Measurements from ENCODE around the gene KLB.

The KLB gene

GRCh38 chr4:39363773-39364393, 42.8 kb upstream of the KLB start:
- peaks cover 77% of the 10 kb centered on the region for H3K79me2 ChIP-seq (ENCODE audit: insufficient read depth, low read length)
- no peak for TF ChIP-seq CTCF (IDR thresholded peaks at IDR 0.05; ENCODE audit: borderline replicate concordance, extremely low read depth, low read length, poor library complexity, severe bottlenecking)
- TF ChIP-seq EZH2 (IDR thresholded peaks at IDR 0.05; ENCODE audit: borderline replicate concordance, low read depth, low read length, severe bottlenecking): no peak
- no peaks in the 10 kb centered on the region for H3K9me3 ChIP-seq (ENCODE audit: insufficient read depth, low read length, severe bottlenecking)
- H3K27me3 ChIP-seq (ENCODE audit: insufficient read depth, low read length, poor library complexity): no peaks in the 10 kb centered on the region
- ATAC-seq (ENCODE audit: insufficient read depth, low read depth): no peak
- no peak overlapping the region for H2AFZ ChIP-seq (ENCODE audit: low read depth, low read length)
- H3K4me3 ChIP-seq (ENCODE audit: low read depth in 1 of 2, low read length in 2 of 2): peak overlapping the region in 1 of 2 experiments; percentile 41; a peak in 1 of 4 replicates
- peaks cover 40% of the 10 kb centered on the region for H3K4me1 ChIP-seq (ENCODE audit: insufficient read depth, low read length)
- no peak for DNase-seq
- H3K36me3 ChIP-seq (ENCODE audit: insufficient read depth, low read length): peaks cover 7% of the 10 kb centered on the region; the same call in 1 of the 2 replicates
- peaks cover 49% of the 10 kb centered on the region for H4K20me1 ChIP-seq (ENCODE audit: insufficient read depth, low read length)
- H3K9ac ChIP-seq (ENCODE audit: low read depth, low read length): no peak overlapping the region
- no peak overlapping the region for H3K27ac ChIP-seq (ENCODE audit: low read length)
- peak overlapping the region; percentile 84 for H3K4me2 ChIP-seq (ENCODE audit: insufficient read depth, low read length)

DNA sequence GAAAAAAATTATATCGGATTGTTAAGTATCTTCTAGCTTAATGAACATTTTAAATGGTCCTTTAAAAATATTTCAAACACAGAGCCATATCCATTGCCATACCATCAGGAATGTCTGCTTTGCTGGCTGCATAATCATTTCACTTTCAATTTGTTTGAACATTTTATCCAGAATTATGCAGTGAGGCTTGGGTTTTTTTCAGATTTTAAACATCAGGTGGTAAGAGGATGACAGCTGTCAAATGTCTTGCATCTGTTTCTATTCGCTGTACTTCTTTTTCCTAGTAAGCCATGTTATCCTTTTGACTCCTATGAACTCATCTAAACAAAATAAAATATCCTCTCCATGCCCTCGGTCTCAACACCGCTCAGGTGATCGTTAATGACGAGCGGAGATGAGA, 41.4 kb upstream of the KLB start:
- H3K4me3 ChIP-seq (ENCODE audit: low read depth in 1 of 2, low read length in 2 of 2): peak overlapping the region; percentile 77 to 78
- peaks cover 40% of the 10 kb centered on the region for H3K4me1 ChIP-seq (ENCODE audit: insufficient read depth, low read length)
- peak overlapping the region; percentile 84 for H3K4me2 ChIP-seq (ENCODE audit: insufficient read depth, low read length)
- no peak for TF ChIP-seq EZH2 (IDR thresholded peaks at IDR 0.05; ENCODE audit: borderline replicate concordance, low read depth, low read length, severe bottlenecking)
- no peak for TF ChIP-seq CTCF (IDR thresholded peaks at IDR 0.05; ENCODE audit: borderline replicate concordance, extremely low read depth, low read length, poor library complexity, severe bottlenecking)
- H3K9ac ChIP-seq (ENCODE audit: low read depth, low read length): peak overlapping the region; percentile 92
- H3K27me3 ChIP-seq (ENCODE audit: insufficient read depth, low read length, poor library complexity): no peaks in the 10 kb centered on the region
- peaks cover 63% of the 10 kb centered on the region for H3K79me2 ChIP-seq (ENCODE audit: insufficient read depth, low read length)
- peaks cover 44% of the 10 kb centered on the region; the same call in 1 of the 2 replicates for H4K20me1 ChIP-seq (ENCODE audit: insufficient read depth, low read length)
- no peaks in the 10 kb centered on the region for H3K9me3 ChIP-seq (ENCODE audit: insufficient read depth, low read length, severe bottlenecking)
- H3K27ac ChIP-seq (ENCODE audit: low read length): peak overlapping the region; percentile 90
- peak overlapping the region; percentile 93 for H2AFZ ChIP-seq (ENCODE audit: low read depth, low read length)
- peaks cover 7% of the 10 kb centered on the region; the same call in 1 of the 2 replicates for H3K36me3 ChIP-seq (ENCODE audit: insufficient read depth, low read length)
- ATAC-seq (ENCODE audit: insufficient read depth, low read depth) (peak; percentile 11; the same call in 1 of the 3 replicates), DNase-seq (no peak)

DNA sequence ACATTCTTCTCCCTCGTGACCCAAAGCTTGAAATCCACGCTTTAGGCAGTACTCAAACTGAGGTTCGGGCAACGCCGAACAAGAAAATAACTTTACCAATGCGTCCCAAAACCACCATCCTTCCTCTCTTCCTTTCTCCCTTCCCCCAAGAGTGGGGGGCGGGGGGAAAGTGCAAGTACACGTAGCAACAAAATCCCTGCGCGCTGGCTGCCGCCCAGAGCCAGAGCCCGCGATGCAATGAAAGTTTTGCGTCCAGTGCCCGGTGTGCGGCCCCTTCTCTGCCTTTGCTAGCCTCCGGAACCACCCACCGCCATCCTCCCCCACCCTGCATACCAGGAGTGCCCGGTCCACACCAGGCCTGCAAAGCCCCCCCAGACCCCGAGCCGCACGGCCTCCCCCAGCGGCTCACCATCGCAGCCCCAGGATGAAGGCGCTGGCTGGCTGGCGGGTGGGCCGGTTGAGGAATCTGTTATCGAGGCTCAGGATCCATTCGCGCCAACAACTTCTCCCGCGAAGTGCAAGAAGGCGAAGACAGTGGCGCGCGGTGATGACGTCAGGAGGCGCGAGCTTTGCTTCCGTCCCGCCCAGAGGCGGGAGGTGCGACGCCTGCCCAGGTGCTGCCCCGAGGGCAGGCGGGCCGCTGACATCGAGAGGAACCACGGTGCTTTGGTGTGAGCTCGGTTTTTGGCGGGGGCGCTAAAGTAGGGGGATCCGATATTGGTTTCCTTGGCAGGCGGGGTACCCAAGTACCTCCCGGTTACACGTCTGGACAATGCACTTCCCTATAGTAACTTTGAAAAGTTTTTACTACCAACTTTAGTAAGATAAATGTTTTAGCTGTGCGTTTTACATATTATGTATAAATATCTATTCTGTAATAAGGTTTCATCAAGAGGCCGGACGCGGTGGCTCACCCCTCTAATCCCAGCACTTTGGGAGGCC, 40.6 kb upstream of the KLB start, which contains the start of gene RFC1:
Gene RFC1 (minus strand): TSS at position 533 of the 942 bp plus-strand sequence. CDS start 121 bp downstream, at position 412.
- peaks cover 56% of the 10 kb centered on the region for H3K79me2 ChIP-seq (ENCODE audit: insufficient read depth, low read length)

More for the DNA sequence above, 40.6 kb upstream of the KLB start, which contains the start of gene RFC1:
- peak within 1 kb of the TSS; percentile 92 for H3K9ac ChIP-seq (ENCODE audit: low read depth, low read length)
- peaks cover 40% of the 10 kb centered on the region for H3K4me1 ChIP-seq (ENCODE audit: insufficient read depth, low read length)
- peak within 1 kb of the TSS; percentile 77 to 78 for H3K4me3 ChIP-seq (ENCODE audit: low read depth in 1 of 2, low read length in 2 of 2)
- peaks cover 7% of the 10 kb centered on the region; the same call in 1 of the 2 replicates for H3K36me3 ChIP-seq (ENCODE audit: insufficient read depth, low read length)
- H3K27ac ChIP-seq (ENCODE audit: low read length): peak within 1 kb of the TSS; percentile 90
- H3K4me2 ChIP-seq (ENCODE audit: insufficient read depth, low read length): peak within 1 kb of the TSS; percentile 84
- no peak for TF ChIP-seq CTCF (IDR thresholded peaks at IDR 0.05; ENCODE audit: borderline replicate concordance, extremely low read depth, low read length, poor library complexity, severe bottlenecking)
- no peak for TF ChIP-seq EZH2 (IDR thresholded peaks at IDR 0.05; ENCODE audit: borderline replicate concordance, low read depth, low read length, severe bottlenecking)
- H2AFZ ChIP-seq (ENCODE audit: low read depth, low read length): peak within 1 kb of the TSS; percentile 93
- no peaks in the 10 kb centered on the region for H3K27me3 ChIP-seq (ENCODE audit: insufficient read depth, low read length, poor library complexity)
- DNase-seq (peak; percentile 92), ATAC-seq (ENCODE audit: insufficient read depth, low read depth) (peak; percentile 94)
- peaks cover 4% of the 10 kb centered on the region for H3K9me3 ChIP-seq (ENCODE audit: insufficient read depth, low read length, severe bottlenecking)
- peaks cover 38% of the 10 kb centered on the region; the same call in 1 of the 2 replicates for H4K20me1 ChIP-seq (ENCODE audit: insufficient read depth, low read length)

Measured in DND-41 (cell line).